Measurements from ENCODE around the gene GREB1L.
A peak's percentile ranks its signal among the peaks of the same experiment; 100 is the strongest.

The GREB1L gene

DNA sequence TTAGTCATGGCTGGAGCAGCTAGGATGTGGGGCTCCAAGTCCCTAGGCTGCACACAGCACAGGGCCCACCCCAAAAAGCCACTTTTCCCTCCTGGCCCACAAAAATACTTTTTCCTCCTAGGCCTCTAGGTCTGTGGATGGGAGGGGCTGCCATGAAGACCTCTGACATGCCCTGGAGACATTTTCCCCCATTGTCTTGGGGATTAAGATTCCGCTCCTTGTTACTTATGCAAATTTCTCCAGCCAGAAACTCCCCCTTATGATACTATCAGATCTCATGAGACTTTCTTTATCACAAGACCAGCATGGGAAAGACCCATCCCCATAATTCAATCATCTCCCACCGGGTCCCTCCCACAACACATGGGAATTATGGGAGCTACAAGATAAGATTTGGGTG lies 232.6 kb downstream of the GREB1L start:
- H3K4me3 ChIP-seq (replicated peaks in 1 of 2; ENCODE audit: low read depth in 2 of 2, low read length in 2 of 2) = no peak overlapping the region
- no peak for DNase-seq (ENCODE audit: low read depth in 2 of 2)
- TF ChIP-seq CTCF (IDR thresholded peaks at IDR 0.05; ENCODE audit: low read depth, low read length) = no peak

DNA sequence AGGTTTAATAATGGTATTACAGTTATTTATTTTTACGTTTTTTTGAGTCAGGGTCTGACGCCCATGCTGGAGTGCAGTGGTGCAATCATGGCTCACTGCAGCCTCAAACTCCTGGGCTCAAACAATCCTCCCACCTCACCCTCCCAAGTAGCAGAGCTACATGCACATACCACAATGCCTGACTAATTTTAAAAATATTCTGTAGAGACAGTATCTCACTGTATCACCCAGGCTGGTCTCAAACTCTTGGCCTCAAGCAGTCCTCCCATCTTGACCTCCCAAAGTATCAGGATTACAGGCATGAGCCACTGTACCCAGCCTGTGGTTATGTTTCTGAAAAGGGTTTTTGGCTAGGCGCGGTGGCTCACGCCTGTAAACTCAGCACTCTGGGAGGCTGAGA lies 237.7 kb downstream of the GREB1L start:
- TF ChIP-seq CTCF (IDR thresholded peaks at IDR 0.05; ENCODE audit: low read depth, low read length) = no peak
- DNase-seq (ENCODE audit: low read depth in 2 of 2) = peak in 1 of 2 donors; percentile 21

GRCh38 chr18:21481739-21482138 lies 239.7 kb downstream of the GREB1L start:
- no peak for DNase-seq (ENCODE audit: low read depth in 2 of 2)
- no peak for TF ChIP-seq CTCF (IDR thresholded peaks at IDR 0.05; ENCODE audit: low read depth, low read length)
- no peak overlapping the region for H3K4me3 ChIP-seq (replicated peaks in 1 of 2; ENCODE audit: low read depth in 2 of 2, low read length in 2 of 2)

More for the DNA sequence above, 237.7 kb downstream of the GREB1L start:
- no peak overlapping the region for H3K4me3 ChIP-seq (replicated peaks in 1 of 2; ENCODE audit: low read depth in 2 of 2, low read length in 2 of 2)

GRCh38 chr18:21483051-21483450 lies 241.0 kb downstream of the GREB1L start:
- DNase-seq (ENCODE audit: low read depth in 2 of 2) = no peak
- no peak overlapping the region for H3K4me3 ChIP-seq (replicated peaks in 1 of 2; ENCODE audit: low read depth in 2 of 2, low read length in 2 of 2)
- no peak for TF ChIP-seq CTCF (IDR thresholded peaks at IDR 0.05; ENCODE audit: low read depth, low read length)

DNA sequence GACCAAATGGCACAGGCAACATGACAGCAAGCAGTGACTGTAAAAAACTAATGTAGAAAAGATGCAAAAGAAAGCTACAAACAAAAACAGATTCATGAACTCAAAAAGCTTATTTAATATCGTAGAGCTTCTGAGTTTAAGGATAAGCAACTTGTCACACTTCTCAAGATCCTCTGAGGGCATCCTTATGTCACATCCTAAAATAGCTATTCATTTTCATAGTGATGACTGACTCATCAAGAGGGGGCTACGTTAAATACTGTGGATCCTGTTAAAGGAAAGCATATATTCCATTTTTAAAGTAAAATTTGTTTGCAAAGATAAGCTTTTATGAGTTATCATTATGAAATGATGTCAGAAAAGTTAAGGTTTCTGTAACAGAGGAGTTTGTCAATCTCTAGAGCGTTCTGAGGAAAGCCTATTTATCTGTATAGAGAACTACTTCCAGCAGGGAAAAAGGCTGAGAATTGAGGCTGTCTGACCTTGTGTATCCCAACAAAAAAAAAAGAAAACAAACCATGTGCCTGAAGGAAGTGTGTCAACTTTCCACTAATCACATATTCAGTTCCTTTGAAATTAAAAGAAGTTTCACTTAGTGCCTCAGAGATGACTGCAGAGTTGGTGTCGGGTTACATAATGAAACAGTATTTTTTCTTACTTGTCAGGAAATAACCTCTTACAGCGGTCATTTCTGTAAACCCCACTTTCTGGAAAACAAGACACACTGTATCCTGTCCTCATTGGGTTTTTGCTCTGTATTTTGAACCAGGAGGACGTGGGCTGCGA lies 243.0 kb downstream of the GREB1L start:
- peak; percentile 34 to 41 for DNase-seq (ENCODE audit: low read depth in 2 of 2)
- no peak overlapping the region for H3K4me3 ChIP-seq (replicated peaks in 1 of 2; ENCODE audit: low read depth in 2 of 2, low read length in 2 of 2)
- no peak for TF ChIP-seq CTCF (IDR thresholded peaks at IDR 0.05; ENCODE audit: low read depth, low read length)

DNA sequence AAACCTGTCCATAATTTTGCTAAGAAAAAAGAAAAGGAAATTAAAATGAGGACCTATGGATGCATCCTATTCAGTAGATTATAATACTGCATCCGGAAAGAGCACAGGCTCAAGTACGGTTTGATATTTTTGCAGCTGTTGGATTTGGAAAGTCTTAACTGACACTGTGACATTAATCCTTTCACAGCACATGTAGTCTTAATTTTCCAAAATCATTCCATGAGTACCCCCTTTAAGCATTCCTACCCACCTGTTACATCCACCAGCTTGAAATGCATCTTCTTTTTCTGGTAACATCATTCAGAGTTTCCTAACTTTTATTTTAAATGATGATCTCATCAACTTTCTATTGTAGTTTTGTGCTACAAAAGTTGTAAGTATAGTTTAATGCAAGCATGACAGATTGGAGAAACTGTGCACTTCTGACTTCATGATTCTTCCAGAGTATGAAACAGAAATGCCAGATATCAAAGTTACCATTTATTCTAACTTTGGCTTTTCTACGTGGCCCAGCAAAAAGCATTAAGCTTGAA lies 244.9 kb downstream of the GREB1L start:
- TF ChIP-seq CTCF (IDR thresholded peaks at IDR 0.05; ENCODE audit: low read depth, low read length) = no peak
- DNase-seq (ENCODE audit: low read depth in 2 of 2) = no peak
- H3K4me3 ChIP-seq (replicated peaks in 1 of 2; ENCODE audit: low read depth in 2 of 2, low read length in 2 of 2) = no peak overlapping the region
